ENCODE data around the gene DNMBP.
"Not testable (repeated sequence)": the region's sequence is repeated elsewhere in the genome, so short reads cannot be mapped to it uniquely, and the experiment has no call there.

DNMBP gene

DNA sequence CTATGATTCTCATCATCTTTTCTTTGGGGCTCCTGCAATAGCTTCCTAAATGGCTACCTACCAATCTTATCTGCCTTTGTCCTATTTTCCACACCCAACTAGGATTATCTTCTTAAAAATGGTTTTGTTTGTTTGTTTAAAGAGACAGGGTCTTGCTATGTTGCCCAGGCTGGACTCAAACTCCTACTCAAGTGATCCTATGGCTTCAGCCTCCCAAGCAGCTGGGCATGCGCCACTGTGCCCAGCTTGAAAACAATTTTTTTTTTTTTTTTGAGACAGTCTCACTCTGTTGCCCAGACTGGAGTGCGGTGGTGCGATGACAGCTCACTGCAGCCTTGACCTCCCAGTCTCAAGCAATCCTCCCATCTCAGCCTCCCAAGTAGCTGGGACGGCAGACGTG is 14.9 kb downstream of the DNMBP start:
- no peaks in the 10 kb centered on the region for H3K79me1 ChIP-seq (ENCODE audit: low read depth, low read length)
- no peak overlapping the region for H2BK15ac ChIP-seq (ENCODE audit: low read length)
- no peak overlapping the region for H3K23ac ChIP-seq (ENCODE audit: low read depth, low read length, poor library complexity)
- H3K4ac ChIP-seq (ENCODE audit: low read length): no peak overlapping the region
- H3K18ac ChIP-seq (ENCODE audit: low read length): no peak overlapping the region
- H3K14ac ChIP-seq (ENCODE audit: low read length): no peak overlapping the region
- H3K27me3 ChIP-seq (ENCODE audit: control insufficient read depth in 3 of 3, insufficient read depth in 3 of 3, low read depth in 1 of 3, low read length in 3 of 3): no peaks in the 10 kb centered on the region
- H3K4me1 ChIP-seq (ENCODE audit: control insufficient read depth in 2 of 2, insufficient read depth in 1 of 2, low read depth in 1 of 2, low read length in 2 of 2): peaks cover 2 to 13% of the 10 kb centered on the region in 2 donors
- no peaks in the 10 kb centered on the region for H3K9me3 ChIP-seq (replicated peaks in 1 of 2; ENCODE audit: control insufficient read depth in 2 of 2, insufficient read depth in 1 of 2, low read depth in 1 of 2, low read length in 2 of 2)
- no peak overlapping the region for H3K9ac ChIP-seq (ENCODE audit: low read depth, low read length, poor library complexity)
- DNase-seq (ENCODE audit: low spot score): no peak
- no peak overlapping the region for H4K91ac ChIP-seq (ENCODE audit: low read depth, low read length, poor library complexity)
- no peak overlapping the region for H3K27ac ChIP-seq (replicated peaks; ENCODE audit: low read length)
- no peak overlapping the region for H3K4me3 ChIP-seq (ENCODE audit: low read length in 2 of 2)
- no peak overlapping the region for H2AK5ac ChIP-seq (ENCODE audit: low read depth, low read length)
- H2BK5ac ChIP-seq (ENCODE audit: low read length): no peak overlapping the region
- no peak overlapping the region for H2BK12ac ChIP-seq (ENCODE audit: low read length)
- H2BK120ac ChIP-seq (ENCODE audit: low read depth, low read length): no peak overlapping the region
- WGBS, 2 donors (ENCODE audit: extremely low coverage in 2 of 2, insufficient read length in 2 of 2, insufficient replicate concordance in 1 of 2): no CpG with 5 or more reads among the region's 5 CpGs
- H3K4me2 ChIP-seq (ENCODE audit: insufficient read depth, low read length, poor library complexity, severe bottlenecking): no peak overlapping the region
- no peak overlapping the region for H2AFZ ChIP-seq (ENCODE audit: low read length)
- H4K8ac ChIP-seq (ENCODE audit: low read depth, low read length): no peak overlapping the region
- H3K36me3 ChIP-seq (replicated peaks in 1 of 2; ENCODE audit: control insufficient read depth in 2 of 2, insufficient read depth in 2 of 2, low read length in 2 of 2): no peaks in the 10 kb centered on the region

DNA sequence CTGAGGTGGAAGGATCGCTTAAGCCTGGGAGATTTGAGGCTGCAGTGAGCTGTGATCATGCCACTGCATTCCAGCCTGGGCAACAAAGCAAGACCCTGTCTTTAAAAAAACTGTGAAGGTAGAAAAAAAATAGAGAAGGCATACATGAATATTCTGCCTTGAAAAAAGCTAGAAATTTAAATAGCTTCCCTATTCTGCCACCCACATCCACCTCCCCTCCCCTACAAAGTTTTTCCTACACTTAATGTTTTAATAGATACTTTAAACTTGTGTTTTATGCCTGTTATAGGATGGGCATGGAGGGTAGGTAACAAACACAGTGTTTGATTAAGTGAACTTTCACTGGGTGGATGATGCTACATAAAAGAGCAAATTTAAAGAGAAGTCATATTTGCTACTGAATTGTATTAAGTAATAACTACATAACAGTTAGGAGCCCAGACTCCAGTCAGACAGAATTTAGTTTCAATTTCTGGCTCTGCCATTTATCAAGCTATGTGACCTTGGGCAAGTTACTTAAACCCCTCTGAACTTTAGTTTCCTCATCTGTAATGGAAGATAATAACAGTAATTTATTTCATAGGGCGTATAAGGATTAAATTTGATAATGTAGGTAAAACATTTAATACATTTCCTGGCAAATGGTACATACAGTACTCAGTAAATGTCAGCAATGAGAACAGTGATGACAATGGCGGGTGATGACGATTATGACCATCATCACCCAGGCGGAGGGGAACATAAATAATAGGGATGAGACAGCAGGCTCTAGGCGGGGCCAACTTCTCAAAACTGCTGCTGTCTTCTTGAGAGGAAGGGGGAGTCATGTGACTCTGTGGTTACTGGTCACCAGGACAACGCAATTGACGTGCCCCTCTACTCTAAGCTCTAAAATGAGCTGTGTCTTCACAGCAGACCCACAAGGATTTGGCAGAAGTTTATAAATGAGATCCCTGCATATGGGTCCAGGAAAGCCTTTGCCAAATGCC is 15.8 kb downstream of the DNMBP start:
- H3K4ac ChIP-seq (ENCODE audit: low read length): no peak overlapping the region
- H3K27me3 ChIP-seq (ENCODE audit: control insufficient read depth in 3 of 3, insufficient read depth in 3 of 3, low read depth in 1 of 3, low read length in 3 of 3): no peaks in the 10 kb centered on the region
- no peak overlapping the region for H3K9ac ChIP-seq (ENCODE audit: low read depth, low read length, poor library complexity)
- peaks cover 2 to 13% of the 10 kb centered on the region in 2 donors for H3K4me1 ChIP-seq (ENCODE audit: control insufficient read depth in 2 of 2, insufficient read depth in 1 of 2, low read depth in 1 of 2, low read length in 2 of 2)
- H2BK15ac ChIP-seq (ENCODE audit: low read length): no peak overlapping the region
- no peak overlapping the region for H3K4me2 ChIP-seq (ENCODE audit: insufficient read depth, low read length, poor library complexity, severe bottlenecking)
- no peak overlapping the region for H3K27ac ChIP-seq (replicated peaks; ENCODE audit: low read length)
- WGBS, 2 donors (ENCODE audit: extremely low coverage in 2 of 2, insufficient read length in 2 of 2, insufficient replicate concordance in 1 of 2): no CpG with 5 or more reads among the region's 8 CpGs
- no peaks in the 10 kb centered on the region for H3K36me3 ChIP-seq (replicated peaks in 1 of 2; ENCODE audit: control insufficient read depth in 2 of 2, insufficient read depth in 2 of 2, low read length in 2 of 2)
- H2AK5ac ChIP-seq (ENCODE audit: low read depth, low read length): no peak overlapping the region
- no peak overlapping the region for H3K4me3 ChIP-seq (ENCODE audit: low read length in 2 of 2)
- DNase-seq (ENCODE audit: low spot score): no peak
- no peak overlapping the region for H3K23ac ChIP-seq (ENCODE audit: low read depth, low read length, poor library complexity)
- H4K91ac ChIP-seq (ENCODE audit: low read depth, low read length, poor library complexity): no peak overlapping the region
- H4K8ac ChIP-seq (ENCODE audit: low read depth, low read length): no peak overlapping the region
- H2BK12ac ChIP-seq (ENCODE audit: low read length): no peak overlapping the region
- H2BK5ac ChIP-seq (ENCODE audit: low read length): no peak overlapping the region
- H3K79me1 ChIP-seq (ENCODE audit: low read depth, low read length): no peaks in the 10 kb centered on the region
- no peak overlapping the region for H3K14ac ChIP-seq (ENCODE audit: low read length)
- H2BK120ac ChIP-seq (ENCODE audit: low read depth, low read length): no peak overlapping the region
- H3K9me3 ChIP-seq (replicated peaks in 1 of 2; ENCODE audit: control insufficient read depth in 2 of 2, insufficient read depth in 1 of 2, low read depth in 1 of 2, low read length in 2 of 2): no peaks in the 10 kb centered on the region
- no peak overlapping the region for H2AFZ ChIP-seq (ENCODE audit: low read length)
- no peak overlapping the region for H3K18ac ChIP-seq (ENCODE audit: low read length)

DNA sequence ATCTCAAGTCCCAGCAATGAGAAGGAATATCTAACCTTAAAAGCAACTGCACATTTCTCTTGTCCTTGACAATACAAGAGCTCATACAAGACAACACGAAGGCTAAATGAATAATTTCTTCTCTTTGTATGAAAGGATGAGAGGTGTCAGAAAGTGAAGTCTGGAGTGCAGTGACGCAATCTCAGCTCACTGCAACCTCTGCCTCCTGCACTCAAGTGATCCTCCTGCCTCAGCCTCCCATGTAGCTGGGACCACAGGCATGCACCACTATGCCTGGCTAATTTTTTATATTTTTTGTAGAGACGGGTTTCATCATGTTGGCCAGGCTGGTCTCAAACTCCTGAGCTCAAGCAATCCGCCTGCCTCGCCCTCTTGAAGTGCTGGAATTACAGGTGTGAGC is 24.1 kb downstream of the DNMBP start:
- H2AFZ ChIP-seq (ENCODE audit: low read length); H3K79me1 ChIP-seq (ENCODE audit: low read depth, low read length); H3K9ac ChIP-seq (ENCODE audit: low read depth, low read length, poor library complexity); H3K18ac ChIP-seq (ENCODE audit: low read length); H2BK5ac ChIP-seq (ENCODE audit: low read length); H2AK5ac ChIP-seq (ENCODE audit: low read depth, low read length); H2BK15ac ChIP-seq (ENCODE audit: low read length); H4K8ac ChIP-seq (ENCODE audit: low read depth, low read length); DNase-seq (ENCODE audit: low spot score); H3K27me3 ChIP-seq (ENCODE audit: control insufficient read depth in 3 of 3, insufficient read depth in 3 of 3, low read depth in 1 of 3, low read length in 3 of 3); H4K91ac ChIP-seq (ENCODE audit: low read depth, low read length, poor library complexity); H2BK120ac ChIP-seq (ENCODE audit: low read depth, low read length); H3K4me2 ChIP-seq (ENCODE audit: insufficient read depth, low read length, poor library complexity, severe bottlenecking); H3K4me3 ChIP-seq (ENCODE audit: low read length in 2 of 2); H3K14ac ChIP-seq (ENCODE audit: low read length); H3K4ac ChIP-seq (ENCODE audit: low read length); H3K36me3 ChIP-seq (replicated peaks in 1 of 2; ENCODE audit: control insufficient read depth in 2 of 2, insufficient read depth in 2 of 2, low read length in 2 of 2); H3K4me1 ChIP-seq (ENCODE audit: control insufficient read depth in 2 of 2, insufficient read depth in 1 of 2, low read depth in 1 of 2, low read length in 2 of 2); H3K27ac ChIP-seq (replicated peaks; ENCODE audit: low read length); H3K9me3 ChIP-seq (replicated peaks in 1 of 2; ENCODE audit: control insufficient read depth in 2 of 2, insufficient read depth in 1 of 2, low read depth in 1 of 2, low read length in 2 of 2); H3K23ac ChIP-seq (ENCODE audit: low read depth, low read length, poor library complexity); H2BK12ac ChIP-seq (ENCODE audit: low read length): not testable (repeated sequence)
- WGBS, 2 donors (ENCODE audit: extremely low coverage in 2 of 2, insufficient read length in 2 of 2, insufficient replicate concordance in 1 of 2): no CpG with 5 or more reads among the region's 5 CpGs

DNA sequence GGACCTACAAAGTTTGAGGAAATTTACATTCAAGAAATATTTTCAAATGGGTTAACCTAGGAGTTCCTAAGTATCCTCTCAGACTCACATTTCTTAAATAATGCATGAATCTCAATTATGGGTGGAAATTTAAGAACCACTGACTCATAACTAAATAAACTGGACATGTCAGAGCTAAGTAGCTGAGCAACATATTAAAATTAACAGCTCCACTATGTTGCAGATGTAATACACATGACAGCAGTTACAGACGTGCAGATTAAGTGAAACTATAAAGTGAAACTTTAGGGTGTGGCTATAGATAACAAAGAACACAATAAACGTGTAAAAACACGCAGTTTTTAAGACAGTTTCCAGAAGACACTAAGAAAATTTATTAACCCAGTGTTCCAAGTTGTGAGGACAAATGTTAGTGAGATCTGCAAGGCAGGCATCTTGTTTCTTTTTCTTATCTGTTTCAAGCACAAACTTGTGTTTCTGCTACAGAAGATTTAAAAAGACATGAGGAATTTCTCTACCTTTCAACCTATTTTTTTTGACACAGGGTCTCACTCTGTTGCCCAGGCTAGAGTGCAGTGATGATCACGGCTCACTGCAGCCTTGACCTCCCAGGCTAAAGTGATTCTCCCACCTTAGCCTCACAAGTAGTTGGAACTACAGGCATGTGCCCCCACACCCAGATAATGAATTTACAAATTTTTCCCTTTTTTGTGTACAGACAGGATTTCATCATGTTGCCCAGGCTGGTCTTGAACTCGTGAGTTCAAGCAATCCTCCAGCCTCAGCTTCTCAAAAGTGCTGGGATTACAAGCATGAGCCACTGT is 25.3 kb downstream of the DNMBP start:
- H3K4me2 ChIP-seq (ENCODE audit: insufficient read depth, low read length, poor library complexity, severe bottlenecking): no peak overlapping the region
- no peak overlapping the region for H4K91ac ChIP-seq (ENCODE audit: low read depth, low read length, poor library complexity)
- no peak overlapping the region for H3K4me3 ChIP-seq (ENCODE audit: low read length in 2 of 2)
- no peak overlapping the region for H3K4ac ChIP-seq (ENCODE audit: low read length)
- no peak overlapping the region for H3K14ac ChIP-seq (ENCODE audit: low read length)
- no peak overlapping the region for H3K23ac ChIP-seq (ENCODE audit: low read depth, low read length, poor library complexity)
- H3K4me1 ChIP-seq (ENCODE audit: control insufficient read depth in 2 of 2, insufficient read depth in 1 of 2, low read depth in 1 of 2, low read length in 2 of 2): no peaks in the 10 kb centered on the region
- H3K27me3 ChIP-seq (ENCODE audit: control insufficient read depth in 3 of 3, insufficient read depth in 3 of 3, low read depth in 1 of 3, low read length in 3 of 3): no peaks in the 10 kb centered on the region
- no peak overlapping the region for H2BK120ac ChIP-seq (ENCODE audit: low read depth, low read length)
- H2AFZ ChIP-seq (ENCODE audit: low read length): no peak overlapping the region
- no peaks in the 10 kb centered on the region for H3K9me3 ChIP-seq (replicated peaks in 1 of 2; ENCODE audit: control insufficient read depth in 2 of 2, insufficient read depth in 1 of 2, low read depth in 1 of 2, low read length in 2 of 2)
- no CpG with 5 or more reads among the region's 5 CpGs for WGBS, 2 donors (ENCODE audit: extremely low coverage in 2 of 2, insufficient read length in 2 of 2, insufficient replicate concordance in 1 of 2)
- H3K18ac ChIP-seq (ENCODE audit: low read length): no peak overlapping the region
- H3K79me1 ChIP-seq (ENCODE audit: low read depth, low read length): no peaks in the 10 kb centered on the region
- H2AK5ac ChIP-seq (ENCODE audit: low read depth, low read length): no peak overlapping the region
- H2BK12ac ChIP-seq (ENCODE audit: low read length): no peak overlapping the region
- no peak overlapping the region for H3K9ac ChIP-seq (ENCODE audit: low read depth, low read length, poor library complexity)
- H4K8ac ChIP-seq (ENCODE audit: low read depth, low read length): no peak overlapping the region
- H3K27ac ChIP-seq (replicated peaks; ENCODE audit: low read length): no peak overlapping the region
- no peak overlapping the region for H2BK15ac ChIP-seq (ENCODE audit: low read length)
- H2BK5ac ChIP-seq (ENCODE audit: low read length): no peak overlapping the region
- no peak for DNase-seq (ENCODE audit: low spot score)
- H3K36me3 ChIP-seq (replicated peaks in 1 of 2; ENCODE audit: control insufficient read depth in 2 of 2, insufficient read depth in 2 of 2, low read length in 2 of 2): peaks cover 0 to 2% of the 10 kb centered on the region in 2 donors

Data from neuronal stem cell (in vitro differentiated cells).